SK-N-SH (cell line): ENCODE measurements around the gene GPLD1.

Experiments
- REST ChIP-seq: IDR thresholded peaks from 2 replicates; pipeline ENCODE4 v1.6.1; 2012; ENCODE audit warnings: mild to moderate bottlenecking, low read depth, low read length, moderate library complexity
- TF ChIP-seq, protein P1 (sequence below): fragments of 200-600 bp; sonication (generic); IDR thresholded peaks from 2 replicates; pipeline ENCODE4 v1.6.1; 2017; ENCODE audit warnings: antibody characterized with exemption, mild to moderate bottlenecking, moderate library complexity

GRCh38 chr6:24460966-24461365 lies 28.4 kb downstream of the GPLD1 start:
- no peak for TF ChIP-seq REST
- TF ChIP-seq, protein P1, sequence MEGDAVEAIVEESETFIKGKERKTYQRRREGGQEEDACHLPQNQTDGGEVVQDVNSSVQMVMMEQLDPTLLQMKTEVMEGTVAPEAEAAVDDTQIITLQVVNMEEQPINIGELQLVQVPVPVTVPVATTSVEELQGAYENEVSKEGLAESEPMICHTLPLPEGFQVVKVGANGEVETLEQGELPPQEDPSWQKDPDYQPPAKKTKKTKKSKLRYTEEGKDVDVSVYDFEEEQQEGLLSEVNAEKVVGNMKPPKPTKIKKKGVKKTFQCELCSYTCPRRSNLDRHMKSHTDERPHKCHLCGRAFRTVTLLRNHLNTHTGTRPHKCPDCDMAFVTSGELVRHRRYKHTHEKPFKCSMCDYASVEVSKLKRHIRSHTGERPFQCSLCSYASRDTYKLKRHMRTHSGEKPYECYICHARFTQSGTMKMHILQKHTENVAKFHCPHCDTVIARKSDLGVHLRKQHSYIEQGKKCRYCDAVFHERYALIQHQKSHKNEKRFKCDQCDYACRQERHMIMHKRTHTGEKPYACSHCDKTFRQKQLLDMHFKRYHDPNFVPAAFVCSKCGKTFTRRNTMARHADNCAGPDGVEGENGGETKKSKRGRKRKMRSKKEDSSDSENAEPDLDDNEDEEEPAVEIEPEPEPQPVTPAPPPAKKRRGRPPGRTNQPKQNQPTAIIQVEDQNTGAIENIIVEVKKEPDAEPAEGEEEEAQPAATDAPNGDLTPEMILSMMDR: no peak
